SK-N-SH (cell line): Measurements from ENCODE around the gene ADRB2. TPM values are rescaled to one million over a fixed set of nuclear protein-coding genes. Genes with fewer than 3 reads are reported as not detected.

Source experiments
- CTCF ChIA-PET: fragments of 300-600, 350-600 bp; formaldehyde crosslinking; extraction: SDS; loops from one replicate; lab custom pipeline; 2021; lab: Yijun Ruan, JAX
- POLR2A ChIA-PET: fragments of 350-600 bp; sonication (Branson Sonifier 250); formaldehyde crosslinking; extraction: SDS; loops from one replicate; lab custom pipeline; 2020; ENCODE audit warnings: antibody characterized with exemption, inconsistent platforms; lab: Yijun Ruan, JAX
- DNase-seq: peaks from one replicate; pipeline ENCODE4 v3.0.0; 2012
- H2AFZ ChIP-seq: fragments of 200-600 bp; sonication (generic); 2 replicates; pipeline ENCODE4 v1.8.1; 2016; ENCODE audit warnings: antibody characterized with exemption, mild to moderate bottlenecking, low read depth
- H3F3A ChIP-seq: fragments of 200-600 bp; sonication (generic); replicated peaks from 2 replicates; pipeline ENCODE3; 2016; ENCODE audit warnings: antibody characterized with exemption, mild to moderate bottlenecking; ENCODE audit not compliant: insufficient read depth
- H3K27ac ChIP-seq, 2 experiments: fragments of 200-500 bp in 1 of 2; fragments of 200-600 bp in 1 of 2; sonication (Bioruptor generic) in 1 of 2; sonication (generic), shearing (Covaris generic) in 1 of 2; 2 replicates each; pipeline versions ENCODE4 v1.5.1 to v1.6.1; 2014 to 2016; ENCODE audit warnings: low read depth in 2 of 2, inconsistent platforms in 1 of 2, low read length in 1 of 2, mild to moderate bottlenecking in 1 of 2, mixed read lengths in 1 of 2
- H3K27me3 ChIP-seq: fragments of 200-600 bp; sonication (generic), shearing (Covaris generic); 2 replicates; pipeline ENCODE4 v1.6.1; 2016; ENCODE audit warnings: mixed run types; ENCODE audit not compliant: insufficient read depth
- H3K36me3 ChIP-seq, 2 experiments: fragments of 200-500 bp in 1 of 2; fragments of 200-600 bp in 1 of 2; sonication (Bioruptor generic) in 1 of 2; sonication (generic) in 1 of 2; replicated peaks in 1 of 2; 2 replicates each; pipeline versions ENCODE3 to v1.5.1; 2014 to 2016; ENCODE audit warnings: low read length in 1 of 2, mild to moderate bottlenecking in 1 of 2; ENCODE audit not compliant: insufficient read depth in 2 of 2, control insufficient read depth in 1 of 2
- H3K4me1 ChIP-seq, 2 experiments: fragments of 200-500 bp in 1 of 2; fragments of 200-600 bp in 1 of 2; sonication (Bioruptor generic) in 1 of 2; sonication (generic), shearing (Covaris generic) in 1 of 2; 2 replicates each; pipeline versions ENCODE4 v1.5.1 to v1.6.1; 2014 to 2016; ENCODE audit warnings: low read depth in 1 of 2, low read length in 1 of 2, mixed run types in 1 of 2; ENCODE audit not compliant: insufficient read depth in 2 of 2, control insufficient read depth in 1 of 2
- H3K4me2 ChIP-seq: fragments of 200-600 bp; sonication (generic), shearing (Covaris generic); 2 replicates; pipeline ENCODE4 v1.6.1; 2017; ENCODE audit warnings: mixed run types
- H3K4me3 ChIP-seq, 2 experiments: fragments of 200-500 bp in 1 of 2; fragments of 200-600 bp in 1 of 2; sonication (Bioruptor generic) in 1 of 2; sonication (generic), shearing (Covaris generic) in 1 of 2; 2 replicates each; pipeline versions ENCODE4 v1.5.1 to v1.8.1; 2014 to 2016; ENCODE audit warnings: low read depth in 2 of 2, inconsistent platforms in 1 of 2, low read length in 1 of 2, mild to moderate bottlenecking in 1 of 2, mixed read lengths in 1 of 2, moderate library complexity in 1 of 2
- H3K79me2 ChIP-seq: fragments of 200-600 bp; sonication (generic); 2 replicates; pipeline ENCODE4 v1.8.1; 2017; ENCODE audit warnings: mild to moderate bottlenecking; ENCODE audit not compliant: insufficient read depth
- H3K9ac ChIP-seq: fragments of 200-600 bp; sonication (generic); 2 replicates; pipeline ENCODE4 v1.6.1; 2017; ENCODE audit warnings: mixed run types
- H3K9me2 ChIP-seq: fragments of 200-600 bp; sonication (generic); 2 replicates; pipeline ENCODE4 v1.6.1; 2017; ENCODE audit warnings: mixed run types
- H3K9me3 ChIP-seq: fragments of 200-600 bp; sonication (generic); 2 replicates; pipeline ENCODE4 v1.6.1; 2017; ENCODE audit warnings: mixed run types, mild to moderate bottlenecking, moderate library complexity
- H4K20me1 ChIP-seq: fragments of 200-600 bp; sonication (generic); 2 replicates; pipeline ENCODE4 v1.6.1; 2017; ENCODE audit warnings: mild to moderate bottlenecking, mixed run types; ENCODE audit not compliant: insufficient read depth
- GABPA ChIP-seq: IDR thresholded peaks from 2 replicates; pipeline ENCODE4 v1.4.0; 2012; ENCODE audit warnings: low read depth, mild to moderate bottlenecking
- GATA2 ChIP-seq: sonication (generic); formaldehyde crosslinking; IDR thresholded peaks from 2 replicates; pipeline ENCODE4 v1.5.0; 2020; ENCODE audit warnings: mild to moderate bottlenecking, missing genetic modification reagents
- JUND ChIP-seq: IDR thresholded peaks from 2 replicates; pipeline ENCODE4 v1.4.0; 2012
- MEF2A ChIP-seq: IDR thresholded peaks from 2 replicates; pipeline ENCODE4 v1.4.0; 2012; ENCODE audit warnings: low read depth, borderline replicate concordance
- MXI1 ChIP-seq: IDR thresholded peaks from 2 replicates; pipeline ENCODE4 v1.6.1; 2012; ENCODE audit warnings: mild to moderate bottlenecking, low read depth, low read length, improper control_type of control experiment
- RXRA ChIP-seq: IDR thresholded peaks from 2 replicates; pipeline ENCODE4 v1.4.0; 2012; ENCODE audit warnings: low read depth, mild to moderate bottlenecking, borderline replicate concordance
- SMC3 ChIP-seq: IDR thresholded peaks from 2 replicates; pipeline ENCODE4 v1.6.1; 2012; ENCODE audit warnings: low read depth, low read length, improper control_type of control experiment
- TEAD4 ChIP-seq: IDR thresholded peaks from 2 replicates; pipeline ENCODE4 v1.4.0; 2012; ENCODE audit warnings: mild to moderate bottlenecking, borderline replicate concordance; ENCODE audit not compliant: insufficient read depth
- YY1 ChIP-seq: IDR thresholded peaks from 2 replicates; pipeline ENCODE4 v1.4.0; 2012; ENCODE audit warnings: low read depth, mild to moderate bottlenecking
- WGBS: methylation state at CpG from one replicate; pipeline ENCODE4 v1.1.6; 2017; ENCODE audit warnings: low lambda C conversion rate; 5-methylcytosine and 5-hydroxymethylcytosine counted together
- polyA plus RNA-seq, 3 experiments: library from polyadenylated mRNA; depleted of rRNA; stranded (reverse); fragments of >200 nt; gene quantifications; 2 replicates each; pipeline ENCODE4 v1.2.3, GENCODE V29; 2012
- TF ChIP-seq, protein P1 (sequence below): IDR thresholded peaks from 2 replicates; pipeline ENCODE4; 2012
- TF ChIP-seq, protein P2 (sequence below): IDR thresholded peaks from 2 replicates; pipeline ENCODE4 v1.4.0; 2012; ENCODE audit warnings: low read depth, borderline replicate concordance

ADRB2 gene
- polyA plus RNA-seq, 1 of the 3 experiments (the other 2 are of a cell fraction), result 1.0 TPM

DNA sequence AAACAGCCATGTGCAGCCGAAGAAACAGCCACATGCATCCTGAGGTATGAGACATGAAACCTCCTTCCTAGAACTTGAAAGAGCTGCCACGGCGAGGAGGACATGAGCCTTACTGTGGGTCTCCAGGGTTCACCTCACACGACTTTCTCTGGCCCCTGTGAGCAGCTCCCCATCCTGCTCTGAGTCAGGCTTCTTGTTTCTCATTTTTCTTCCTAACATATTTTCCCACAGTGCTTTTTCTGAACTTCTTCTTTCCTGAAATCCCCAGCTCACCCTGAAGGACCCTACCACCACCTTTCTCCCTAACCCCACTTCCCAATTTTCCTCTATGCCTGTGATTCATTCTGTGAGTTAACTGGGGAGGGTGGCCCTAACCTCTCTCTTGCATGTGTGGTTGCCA, 33.7 kb upstream of the ADRB2 start:
- Histone ChIP-seq H2AFZ (0 out of 2 replicates have a peak overlapping the region, but pooled peaks have one; percentile 15), H3K9ac (no peak overlapping the region), H3K4me1 (peaks cover 0 to 10% of the 10 kb centered on the region in 2 experiments; a peak in 3 of 4 replicates), H3K27ac (no peak overlapping the region), H3K27me3 (no peaks in the 10 kb centered on the region), H3F3A (no peaks in the 10 kb centered on the region), H4K20me1 (no peaks in the 10 kb centered on the region), H3K9me2 (no peaks in the 10 kb centered on the region), H3K9me3 (no peaks in the 10 kb centered on the region), H3K4me3 (no peak overlapping the region), H3K4me2 (no peak overlapping the region), H3K79me2 (no peaks in the 10 kb centered on the region), H3K36me3 (no peaks in the 10 kb centered on the region)
- DNase-seq, result no peak
- CTCF ChIA-PET, result interaction anchor here (0.8 to 1.3 kb wide), 2 partner anchors 28 to 231 kb away, joined by 3 read pairs; no protein-coding TSS in a partner anchor
- TF ChIP-seq GABPA (no peak), RXRA (no peak), YY1 (no peak), JUND (no peak), MXI1 (no peak)
- TF ChIP-seq, protein P1, sequence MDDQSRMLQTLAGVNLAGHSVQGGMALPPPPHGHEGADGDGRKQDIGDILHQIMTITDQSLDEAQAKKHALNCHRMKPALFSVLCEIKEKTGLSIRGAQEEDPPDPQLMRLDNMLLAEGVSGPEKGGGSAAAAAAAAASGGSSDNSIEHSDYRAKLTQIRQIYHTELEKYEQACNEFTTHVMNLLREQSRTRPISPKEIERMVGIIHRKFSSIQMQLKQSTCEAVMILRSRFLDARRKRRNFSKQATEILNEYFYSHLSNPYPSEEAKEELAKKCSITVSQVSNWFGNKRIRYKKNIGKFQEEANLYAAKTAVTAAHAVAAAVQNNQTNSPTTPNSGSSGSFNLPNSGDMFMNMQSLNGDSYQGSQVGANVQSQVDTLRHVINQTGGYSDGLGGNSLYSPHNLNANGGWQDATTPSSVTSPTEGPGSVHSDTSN, result no peak
- 84% methylated on average over 4 of the region's 4 CpGs for WGBS
- POLR2A ChIA-PET, result no interaction called here

DNA sequence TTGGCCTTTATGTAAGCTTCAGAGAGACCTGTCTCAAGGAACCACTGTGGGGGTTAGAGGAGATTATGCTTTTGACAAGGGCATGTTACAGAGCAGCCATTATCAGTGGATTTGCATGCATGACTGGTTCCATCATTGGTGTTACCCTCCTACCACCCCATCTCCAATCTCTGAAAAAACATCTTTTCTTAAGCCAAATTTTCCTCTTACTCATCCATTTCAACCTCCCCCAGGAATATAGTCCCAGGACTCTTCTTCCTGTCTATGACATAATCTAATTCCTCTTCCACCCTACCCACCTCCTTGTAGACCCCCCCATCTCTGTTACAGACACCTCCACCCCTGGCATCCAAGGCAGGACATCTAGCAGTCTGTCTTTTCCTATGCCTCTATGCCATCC, 33.1 kb upstream of the ADRB2 start:
- Histone ChIP-seq H3K9ac (no peak overlapping the region), H3K4me1 (peaks cover 0 to 10% of the 10 kb centered on the region in 2 experiments; a peak in 3 of 4 replicates), H3K9me3 (no peaks in the 10 kb centered on the region), H3K4me3 (no peak overlapping the region), H4K20me1 (no peaks in the 10 kb centered on the region), H2AFZ (0 out of 2 replicates have a peak overlapping the region, but pooled peaks have one; percentile 15), H3K4me2 (no peak overlapping the region), H3K27ac (no peak overlapping the region), H3K9me2 (no peaks in the 10 kb centered on the region), H3K36me3 (no peaks in the 10 kb centered on the region), H3K79me2 (no peaks in the 10 kb centered on the region), H3K27me3 (no peaks in the 10 kb centered on the region), H3F3A (no peaks in the 10 kb centered on the region)
- DNase-seq, result no peak
- ChIA-PET POLR2A (no interaction called here), CTCF (interaction anchor here (0.6 to 1.3 kb wide), 5 partner anchors 28 to 231 kb away, joined by 3 read pairs; no protein-coding TSS in a partner anchor)
- TF ChIP-seq MEF2A, result no peak
- no peak for TF ChIP-seq SMC3
- no peak for TF ChIP-seq GATA2 (CRISPR knock-in tag)
- TF ChIP-seq RXRA, result no peak
- TF ChIP-seq, protein P2, sequence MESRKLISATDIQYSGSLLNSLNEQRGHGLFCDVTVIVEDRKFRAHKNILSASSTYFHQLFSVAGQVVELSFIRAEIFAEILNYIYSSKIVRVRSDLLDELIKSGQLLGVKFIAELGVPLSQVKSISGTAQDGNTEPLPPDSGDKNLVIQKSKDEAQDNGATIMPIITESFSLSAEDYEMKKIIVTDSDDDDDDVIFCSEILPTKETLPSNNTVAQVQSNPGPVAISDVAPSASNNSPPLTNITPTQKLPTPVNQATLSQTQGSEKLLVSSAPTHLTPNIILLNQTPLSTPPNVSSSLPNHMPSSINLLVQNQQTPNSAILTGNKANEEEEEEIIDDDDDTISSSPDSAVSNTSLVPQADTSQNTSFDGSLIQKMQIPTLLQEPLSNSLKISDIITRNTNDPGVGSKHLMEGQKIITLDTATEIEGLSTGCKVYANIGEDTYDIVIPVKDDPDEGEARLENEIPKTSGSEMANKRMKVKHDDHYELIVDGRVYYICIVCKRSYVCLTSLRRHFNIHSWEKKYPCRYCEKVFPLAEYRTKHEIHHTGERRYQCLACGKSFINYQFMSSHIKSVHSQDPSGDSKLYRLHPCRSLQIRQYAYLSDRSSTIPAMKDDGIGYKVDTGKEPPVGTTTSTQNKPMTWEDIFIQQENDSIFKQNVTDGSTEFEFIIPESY, result no peak
- no peak for TF ChIP-seq TEAD4
